GM18909 (cell line): ENCODE data around the gene CPN1.
A peak's percentile ranks its signal among the peaks of the same experiment; 100 is the strongest.
"Not testable (repeated sequence)": the region's sequence is repeated elsewhere in the genome, so short reads cannot be mapped to it uniquely, and the experiment has no call there.

Source experiments
- ATAC-seq: cut with Tn5 transposase; IDR thresholded peaks from one replicate; pipeline ENCODE4 v1.9.1; 2021; ENCODE audit warnings: mild to moderate bottlenecking; ENCODE audit not compliant: unreplicated experiment, poor library complexity

CPN1 gene

GRCh38 chr10:100027416-100027815 lies 54.3 kb downstream of the CPN1 start:
- ATAC-seq = no peak

- no peak for ATAC-seq
Observed at GRCh38 chr10:100025576-100025975, 56.1 kb downstream of the CPN1 start.

GRCh38 chr10:100024748-100025147 lies 56.9 kb downstream of the CPN1 start:
- ATAC-seq = no peak

- ATAC-seq = no peak
Observed at GRCh38 chr10:100022403-100022802, 59.3 kb downstream of the CPN1 start.

GRCh38 chr10:100021322-100021721 lies 60.3 kb downstream of the CPN1 start:
- no peak for ATAC-seq

- peak; percentile 10 for ATAC-seq
Observed at GRCh38 chr10:100020886-100021253, 60.8 kb downstream of the CPN1 start.

- ATAC-seq = peak; percentile 85
Observed at GRCh38 chr10:100020142-100020885, 61.4 kb downstream of the CPN1 start.

- ATAC-seq = no peak
Observed at GRCh38 chr10:100019787-100020141, 61.9 kb downstream of the CPN1 start.

GRCh38 chr10:100014071-100014762 lies 67.5 kb downstream of the CPN1 start:
- ATAC-seq = peak; percentile 75

- ATAC-seq = no peak
Observed at GRCh38 chr10:100013621-100014020, 68.0 kb downstream of the CPN1 start.

- not testable (repeated sequence) for ATAC-seq
Observed at GRCh38 chr10:100011906-100012305, 69.8 kb downstream of the CPN1 start.

- peak; percentile 70 for ATAC-seq
Observed at GRCh38 chr10:100009793-100010676, 71.6 kb downstream of the CPN1 start, which contains the start of gene DNMBP. Gene DNMBP (minus strand): TSS chr10:100009947. CDS start chr10:99972124, 37,823 bp downstream.

GRCh38 chr10:100009283-100009792 lies 72.3 kb downstream of the CPN1 start:
- peak; percentile 53 for ATAC-seq

GRCh38 chr10:100008708-100009282 lies 72.9 kb downstream of the CPN1 start:
- ATAC-seq = no peak

- no peak for ATAC-seq
Observed at GRCh38 chr10:100008142-100008522, 73.5 kb downstream of the CPN1 start.

- ATAC-seq = no peak
Observed at GRCh38 chr10:100007231-100008141, 74.2 kb downstream of the CPN1 start.

GRCh38 chr10:100006243-100006886 lies 75.3 kb downstream of the CPN1 start:
- no peak for ATAC-seq

GRCh38 chr10:100004805-100005510 lies 76.7 kb downstream of the CPN1 start:
- no peak for ATAC-seq
